Measurements from ENCODE around the gene OXA1L. TPM values are rescaled to one million over a fixed set of nuclear protein-coding genes. Genes with fewer than 3 reads are reported as not detected.
"Not testable (repeated sequence)": the region's sequence is repeated elsewhere in the genome, so short reads cannot be mapped to it uniquely, and the experiment has no call there.

Gene OXA1L
- total RNA-seq, 1 experiment from 2014 or later: 138 TPM

- POLR2A ChIA-PET: interaction anchor here (1.2 kb wide), 1 partner anchor 195 kb away, joined by 3 read pairs; no protein-coding TSS in a partner anchor
- no peak for ATAC-seq
- Mint-ChIP-seq H3K4me3 (no peak overlapping the region), H3K9me3 (peaks cover 12% of the 10 kb centered on the region), H3K27ac (no peak overlapping the region), H3K4me1 (no peaks in the 10 kb centered on the region), H3K27me3 (ENCODE audit: low read depth) (no peaks in the 10 kb centered on the region), H3K36me3 (no peaks in the 10 kb centered on the region; the same call in 1 of the 2 replicates)
- no peak for DNase-seq (ENCODE audit: low spot score)
- TF ChIP-seq ZMAT4 (CRISPR knock-in tag; IDR thresholded peaks at IDR 0.05): no peak
- TF ChIP-seq ETV6 (CRISPR knock-in tag; IDR thresholded peaks at IDR 0.05): no peak
- TF ChIP-seq, protein P1, sequence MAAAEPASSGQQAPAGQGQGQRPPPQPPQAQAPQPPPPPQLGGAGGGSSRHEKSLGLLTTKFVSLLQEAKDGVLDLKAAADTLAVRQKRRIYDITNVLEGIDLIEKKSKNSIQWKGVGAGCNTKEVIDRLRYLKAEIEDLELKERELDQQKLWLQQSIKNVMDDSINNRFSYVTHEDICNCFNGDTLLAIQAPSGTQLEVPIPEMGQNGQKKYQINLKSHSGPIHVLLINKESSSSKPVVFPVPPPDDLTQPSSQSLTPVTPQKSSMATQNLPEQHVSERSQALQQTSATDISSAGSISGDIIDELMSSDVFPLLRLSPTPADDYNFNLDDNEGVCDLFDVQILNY (CRISPR knock-in tag; IDR thresholded peaks at IDR 0.05): no peak
- no peak for TF ChIP-seq NR3C1 (CRISPR knock-in tag; conservative IDR thresholded peaks at IDR 0.05; ENCODE audit: low read depth)
- no peak for TF ChIP-seq ZNF263 (CRISPR knock-in tag; IDR thresholded peaks at IDR 0.05; ENCODE audit: low read depth)
- no peak for TF ChIP-seq CTCF (IDR thresholded peaks at IDR 0.05)
- TF ChIP-seq, protein P2, sequence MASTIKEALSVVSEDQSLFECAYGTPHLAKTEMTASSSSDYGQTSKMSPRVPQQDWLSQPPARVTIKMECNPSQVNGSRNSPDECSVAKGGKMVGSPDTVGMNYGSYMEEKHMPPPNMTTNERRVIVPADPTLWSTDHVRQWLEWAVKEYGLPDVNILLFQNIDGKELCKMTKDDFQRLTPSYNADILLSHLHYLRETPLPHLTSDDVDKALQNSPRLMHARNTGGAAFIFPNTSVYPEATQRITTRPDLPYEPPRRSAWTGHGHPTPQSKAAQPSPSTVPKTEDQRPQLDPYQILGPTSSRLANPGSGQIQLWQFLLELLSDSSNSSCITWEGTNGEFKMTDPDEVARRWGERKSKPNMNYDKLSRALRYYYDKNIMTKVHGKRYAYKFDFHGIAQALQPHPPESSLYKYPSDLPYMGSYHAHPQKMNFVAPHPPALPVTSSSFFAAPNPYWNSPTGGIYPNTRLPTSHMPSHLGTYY (CRISPR knock-in tag; IDR thresholded peaks at IDR 0.05): no peak
- no peak for TF ChIP-seq ZNF425 (CRISPR knock-in tag; conservative IDR thresholded peaks at IDR 0.05)
- TF ChIP-seq TEAD4 (CRISPR knock-in tag; IDR thresholded peaks at IDR 0.05): no peak
- TF ChIP-seq ARID4B (CRISPR knock-in tag; IDR thresholded peaks at IDR 0.05; ENCODE audit: borderline replicate concordance): no peak
- no peak for TF ChIP-seq RELA (CRISPR knock-in tag; IDR thresholded peaks at IDR 0.05; ENCODE audit: borderline replicate concordance)
- TF ChIP-seq CBFB (CRISPR knock-in tag; IDR thresholded peaks at IDR 0.05; ENCODE audit: low read depth): no peak
- TF ChIP-seq USF1 (CRISPR knock-in tag; IDR thresholded peaks at IDR 0.05): no peak
- TF ChIP-seq PRRX2 (CRISPR knock-in tag; IDR thresholded peaks at IDR 0.05): no peak
- no peak for TF ChIP-seq E2F1 (CRISPR knock-in tag; IDR thresholded peaks at IDR 0.05)
- CTCF ChIA-PET: no interaction called here
Measured at GRCh38 chr14:22735096-22735495, 31.4 kb upstream of the OXA1L start.

DNA sequence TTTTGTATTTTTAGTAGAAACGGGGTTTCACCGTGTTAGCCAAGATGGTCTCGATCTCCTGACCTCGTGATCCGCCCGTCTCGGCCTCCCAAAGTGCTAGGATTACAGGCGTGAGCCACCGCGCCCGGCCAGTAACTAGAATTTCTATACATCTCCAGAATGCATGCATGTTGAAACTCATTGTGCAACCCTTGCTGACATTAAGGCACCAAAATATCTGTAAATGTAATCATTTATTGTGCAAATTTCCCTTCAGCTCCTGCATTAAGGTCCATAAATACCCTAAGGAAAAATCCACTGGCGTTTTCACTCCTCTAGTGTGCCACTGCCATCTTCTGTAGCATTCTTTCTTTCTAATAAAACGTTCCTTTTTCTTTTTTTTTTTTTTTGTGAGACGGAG is 30.1 kb upstream of the OXA1L start:
- DNase-seq (ENCODE audit: low spot score); H3K4me3 Mint-ChIP-seq; H3K27ac Mint-ChIP-seq; H3K36me3 Mint-ChIP-seq; H3K27me3 Mint-ChIP-seq (ENCODE audit: low read depth); ATAC-seq; H3K4me1 Mint-ChIP-seq; POLR2A ChIA-PET; CTCF ChIA-PET: not testable (repeated sequence)
- peaks cover 15% of the 10 kb centered on the region for H3K9me3 Mint-ChIP-seq

All from WTC11 (cell line).